ENCODE data around the gene KCNJ3. TPM values are rescaled to one million over a fixed set of nuclear protein-coding genes. Genes with fewer than 3 reads are reported as not detected.

The KCNJ3 gene, protein sequence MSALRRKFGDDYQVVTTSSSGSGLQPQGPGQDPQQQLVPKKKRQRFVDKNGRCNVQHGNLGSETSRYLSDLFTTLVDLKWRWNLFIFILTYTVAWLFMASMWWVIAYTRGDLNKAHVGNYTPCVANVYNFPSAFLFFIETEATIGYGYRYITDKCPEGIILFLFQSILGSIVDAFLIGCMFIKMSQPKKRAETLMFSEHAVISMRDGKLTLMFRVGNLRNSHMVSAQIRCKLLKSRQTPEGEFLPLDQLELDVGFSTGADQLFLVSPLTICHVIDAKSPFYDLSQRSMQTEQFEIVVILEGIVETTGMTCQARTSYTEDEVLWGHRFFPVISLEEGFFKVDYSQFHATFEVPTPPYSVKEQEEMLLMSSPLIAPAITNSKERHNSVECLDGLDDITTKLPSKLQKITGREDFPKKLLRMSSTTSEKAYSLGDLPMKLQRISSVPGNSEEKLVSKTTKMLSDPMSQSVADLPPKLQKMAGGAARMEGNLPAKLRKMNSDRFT
- 1 to 10 TPM in 1 of 4 donors, under 1 TPM in 2, not detected in 1; 0.06 to 1.0 (median 0.54) TPM for total RNA-seq
- polyA plus RNA-seq = under 1 TPM in 2 of 3 donors, not detected in 1; 0.04 to 0.22 TPM
- long read RNA-seq, donor 1 = 0 reads
- long read RNA-seq, donor 2 = 0 reads

DNA sequence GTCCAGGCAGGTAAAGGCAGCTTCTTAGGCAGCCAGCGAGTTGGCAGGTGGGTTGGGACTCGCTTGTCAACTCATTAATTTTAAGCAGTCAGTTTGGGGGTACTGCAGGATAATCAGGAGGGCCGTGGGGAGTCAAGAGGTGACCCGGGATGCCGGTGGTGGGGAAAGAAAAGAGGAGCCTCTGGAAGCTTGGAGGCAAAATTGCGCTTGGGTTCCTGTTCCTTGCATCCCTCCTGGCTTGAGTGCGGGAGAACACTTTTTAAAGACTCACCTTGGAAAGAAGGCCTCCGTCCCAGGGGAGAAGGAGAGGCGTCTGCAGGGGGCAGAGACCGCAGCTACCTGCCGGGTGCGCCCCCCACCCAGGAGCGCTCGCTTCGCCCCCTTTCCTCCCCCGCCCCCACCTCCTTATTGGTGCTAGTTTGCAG, at the start of gene KCNJ3:
KCNJ3 (plus strand) TSS at position 400 of the 425 bp plus-strand sequence. CDS start 81 bp downstream, outside the sequence.
- no peak for ATAC-seq
- Histone ChIP-seq H3K9me3 (no peaks in the 10 kb centered on the region), H3K4me1 (no peaks in the 10 kb centered on the region), H3K36me3 (ENCODE audit: insufficient read depth in 1 of 2, low read depth in 1 of 2) (no peaks in the 10 kb centered on the region), H3K27ac (no peak within 1 kb of the TSS), H3K27me3 (ENCODE audit: insufficient read depth in 3 of 3, low read length in 2 of 3) (peaks cover 0 to 32% (median 9%) of the 10 kb centered on the region in 3 donors), H3K4me3 (peak within 1 kb of the TSS; percentile 64)
- 0 to 2% (median 1%) methylated on average over 13 to 16 of the region's 16 CpGs for WGBS, 3 donors
- intact Hi-C loops (cut with DNase I) = no loop called here
- TF ChIP-seq, protein P1, sequence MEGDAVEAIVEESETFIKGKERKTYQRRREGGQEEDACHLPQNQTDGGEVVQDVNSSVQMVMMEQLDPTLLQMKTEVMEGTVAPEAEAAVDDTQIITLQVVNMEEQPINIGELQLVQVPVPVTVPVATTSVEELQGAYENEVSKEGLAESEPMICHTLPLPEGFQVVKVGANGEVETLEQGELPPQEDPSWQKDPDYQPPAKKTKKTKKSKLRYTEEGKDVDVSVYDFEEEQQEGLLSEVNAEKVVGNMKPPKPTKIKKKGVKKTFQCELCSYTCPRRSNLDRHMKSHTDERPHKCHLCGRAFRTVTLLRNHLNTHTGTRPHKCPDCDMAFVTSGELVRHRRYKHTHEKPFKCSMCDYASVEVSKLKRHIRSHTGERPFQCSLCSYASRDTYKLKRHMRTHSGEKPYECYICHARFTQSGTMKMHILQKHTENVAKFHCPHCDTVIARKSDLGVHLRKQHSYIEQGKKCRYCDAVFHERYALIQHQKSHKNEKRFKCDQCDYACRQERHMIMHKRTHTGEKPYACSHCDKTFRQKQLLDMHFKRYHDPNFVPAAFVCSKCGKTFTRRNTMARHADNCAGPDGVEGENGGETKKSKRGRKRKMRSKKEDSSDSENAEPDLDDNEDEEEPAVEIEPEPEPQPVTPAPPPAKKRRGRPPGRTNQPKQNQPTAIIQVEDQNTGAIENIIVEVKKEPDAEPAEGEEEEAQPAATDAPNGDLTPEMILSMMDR (IDR thresholded peaks at IDR 0.05) = no peak
- no peak for DNase-seq

DNA sequence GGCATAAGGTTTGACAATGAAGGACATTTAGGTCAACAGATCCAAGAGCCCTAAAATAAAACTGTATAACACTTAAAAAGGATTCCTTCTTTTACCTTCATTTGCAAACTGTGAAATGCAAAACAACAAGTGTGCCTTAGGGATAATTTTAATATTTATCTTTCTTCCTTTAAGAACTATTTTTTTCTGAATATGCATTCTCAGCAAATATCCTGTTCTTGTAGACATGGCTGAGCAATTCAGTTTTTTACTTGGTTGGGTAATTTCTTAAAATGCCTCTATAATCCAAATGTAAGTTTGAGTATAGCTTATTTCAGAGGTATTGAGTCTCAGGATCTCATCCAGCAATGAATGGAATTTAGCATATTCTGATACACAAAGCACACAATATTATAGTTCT, 43.0 kb upstream of the KCNJ3 start:
- intact Hi-C loops (cut with DNase I) = no loop called here
- Histone ChIP-seq H3K4me3 (no peak overlapping the region), H3K27ac (no peak overlapping the region), H3K27me3 (ENCODE audit: insufficient read depth in 3 of 3, low read length in 2 of 3) (no peaks in the 10 kb centered on the region), H3K9me3 (no peaks in the 10 kb centered on the region), H3K36me3 (ENCODE audit: insufficient read depth in 1 of 2, low read depth in 1 of 2) (no peaks in the 10 kb centered on the region), H3K4me1 (no peaks in the 10 kb centered on the region)
- no peak for ATAC-seq
- TF ChIP-seq, protein P1 (IDR thresholded peaks at IDR 0.05) = no peak
- no peak for DNase-seq

DNA sequence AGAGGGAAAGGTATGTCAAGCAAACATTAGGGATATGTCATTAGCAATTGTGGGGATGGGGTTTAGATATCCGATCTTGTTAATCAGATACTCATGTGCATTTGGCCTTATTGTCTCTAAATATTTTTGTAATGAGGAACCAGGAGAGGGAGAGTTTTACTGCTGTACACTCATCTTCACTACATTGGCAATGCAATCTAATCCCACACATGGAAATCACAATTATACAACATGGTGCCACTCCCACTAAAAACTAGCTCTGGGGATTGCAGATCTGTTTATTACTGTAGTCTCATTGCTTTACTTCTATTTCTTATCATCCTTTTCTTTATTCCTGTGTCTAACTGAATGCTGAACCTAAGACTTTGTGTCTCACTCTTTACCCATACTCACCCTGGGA, 39.6 kb upstream of the KCNJ3 start:
- intact Hi-C loops (cut with DNase I) = no loop called here
- Histone ChIP-seq H3K4me3 (no peak overlapping the region), H3K36me3 (ENCODE audit: insufficient read depth in 1 of 2, low read depth in 1 of 2) (no peaks in the 10 kb centered on the region), H3K4me1 (no peaks in the 10 kb centered on the region), H3K9me3 (no peaks in the 10 kb centered on the region), H3K27me3 (ENCODE audit: insufficient read depth in 3 of 3, low read length in 2 of 3) (no peaks in the 10 kb centered on the region), H3K27ac (no peak overlapping the region)
- TF ChIP-seq, protein P1 (IDR thresholded peaks at IDR 0.05) = no peak
- DNase-seq = no peak
- WGBS, 3 donors = 94 to 100% (median 100%) methylated on average over 1 of the region's 1 CpG
- no peak for ATAC-seq

DNA sequence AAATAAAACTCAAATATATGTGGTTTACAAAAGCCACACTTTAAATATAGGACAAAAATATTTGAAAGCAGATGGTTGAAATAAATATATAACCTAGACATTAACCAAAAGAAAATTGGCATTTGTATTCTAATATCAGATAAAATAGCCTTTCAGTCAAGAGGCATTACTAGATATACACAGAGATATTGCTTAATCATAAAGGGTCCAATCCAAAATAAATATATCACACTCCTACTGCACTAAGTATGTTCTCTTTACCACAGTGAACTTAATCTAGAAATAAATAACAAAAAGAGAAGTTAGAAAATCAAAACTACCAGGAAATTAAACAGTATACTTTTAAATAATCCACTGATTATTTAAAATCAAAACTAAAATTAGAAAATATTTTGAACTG, 34.2 kb upstream of the KCNJ3 start:
- Histone ChIP-seq H3K27ac (no peak overlapping the region), H3K4me1 (no peaks in the 10 kb centered on the region), H3K27me3 (ENCODE audit: insufficient read depth in 3 of 3, low read length in 2 of 3) (no peaks in the 10 kb centered on the region), H3K4me3 (no peak overlapping the region), H3K9me3 (no peaks in the 10 kb centered on the region), H3K36me3 (ENCODE audit: insufficient read depth in 1 of 2, low read depth in 1 of 2) (no peaks in the 10 kb centered on the region)
- TF ChIP-seq, protein P1 (IDR thresholded peaks at IDR 0.05) = no peak
- intact Hi-C loops (cut with DNase I) = no loop called here
- ATAC-seq (no peak), DNase-seq (no peak)

All from psoas muscle (tissue), 8 donors.